Muscle layer of duodenum (tissue), 2 donors: ENCODE measurements around the gene PCED1B.
A peak's percentile ranks its signal among the peaks of the same experiment; 100 is the strongest.

Experiments used
- H3K27ac ChIP-seq: one replicate; pipeline ENCODE4 v1.7.0; 2013; ENCODE audit warnings: mild to moderate bottlenecking, low read length
- H3K27me3 ChIP-seq: one replicate; pipeline ENCODE4 v1.7.0; 2013; ENCODE audit warnings: low read depth, mild to moderate bottlenecking, control low read depth, low read length
- H3K36me3 ChIP-seq, 2 donors: one replicate each; pipeline ENCODE4 v1.7.0; 2013; ENCODE audit warnings: low read length in 2 of 2, control low read depth in 1 of 2, mild to moderate bottlenecking in 1 of 2; ENCODE audit not compliant: insufficient read depth in 2 of 2, control insufficient read depth in 1 of 2
- H3K4me1 ChIP-seq, 2 donors: one replicate each; pipeline ENCODE4 v1.7.0; 2013; ENCODE audit warnings: low read length in 2 of 2, mild to moderate bottlenecking in 2 of 2, control low read depth in 1 of 2, moderate library complexity in 1 of 2; ENCODE audit not compliant: insufficient read depth in 2 of 2, control insufficient read depth in 1 of 2
- H3K4me3 ChIP-seq, 2 donors: one replicate each; pipeline ENCODE4 v1.7.0; 2013; ENCODE audit warnings: low read length in 2 of 2, low read depth in 1 of 2, mild to moderate bottlenecking in 1 of 2
- H3K9me3 ChIP-seq, 2 donors: one replicate each; pipeline ENCODE4 v1.7.0; 2013; ENCODE audit warnings: low read length in 2 of 2, control low read depth in 1 of 2, mild to moderate bottlenecking in 1 of 2; ENCODE audit not compliant: control insufficient read depth in 1 of 2
- donor health status: healthy.

The PCED1B gene

DNA sequence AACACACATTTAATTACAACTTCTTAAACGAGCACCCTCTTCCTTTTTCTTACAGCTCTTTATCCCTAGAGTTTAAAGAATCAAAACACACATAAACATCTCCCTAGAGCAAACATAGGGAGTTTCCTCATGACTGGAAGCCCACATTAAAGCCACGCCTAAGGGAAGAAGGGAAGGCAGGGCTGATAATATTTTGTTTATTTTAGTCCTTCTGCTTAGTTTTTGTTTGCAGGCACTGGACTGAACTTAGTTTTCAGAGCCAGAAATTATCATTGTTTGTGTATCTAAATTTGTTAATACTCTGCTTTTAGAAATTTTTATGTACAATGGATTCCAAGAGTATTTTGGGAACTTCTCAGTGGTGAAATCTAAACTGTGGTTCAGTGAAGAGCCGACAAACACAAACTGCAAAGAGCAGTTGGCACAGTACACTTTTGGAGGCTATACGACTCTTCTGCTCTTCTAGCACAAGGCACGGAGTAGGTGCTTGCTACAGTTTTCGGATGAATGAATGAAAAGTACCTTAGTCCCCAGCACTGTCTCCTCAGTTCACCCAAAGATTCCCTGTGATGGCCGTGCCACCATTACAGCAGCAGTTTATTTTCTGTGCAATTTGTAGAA lies 18.0 kb downstream of the PCED1B start:
- Histone ChIP-seq H3K9me3 (no peaks in the 10 kb centered on the region), H3K27ac (no peak overlapping the region), H3K4me3 (no peak overlapping the region), H3K4me1 (peaks cover 0 to 7% of the 10 kb centered on the region in 2 donors), H3K27me3 (no peaks in the 10 kb centered on the region), H3K36me3 (no peaks in the 10 kb centered on the region)

DNA sequence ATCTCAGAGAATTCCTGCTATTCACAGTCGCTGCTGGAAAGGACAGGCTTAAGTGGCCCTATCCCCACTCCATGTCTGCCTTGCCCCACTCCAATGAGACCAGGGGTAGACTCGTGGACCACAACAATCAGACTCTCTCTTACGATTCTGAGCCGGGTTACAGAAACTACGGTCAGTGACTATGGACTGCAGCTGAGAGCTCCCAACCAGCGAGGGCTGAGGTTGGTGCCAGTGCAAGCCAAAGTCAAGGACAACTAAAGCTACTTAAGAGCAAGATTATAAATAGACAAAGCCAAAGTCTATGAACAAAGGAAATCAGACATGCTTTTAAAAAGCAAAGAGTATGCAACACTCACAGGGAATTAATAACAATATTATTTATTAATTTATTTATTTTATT lies 18.7 kb downstream of the PCED1B start:
- no peaks in the 10 kb centered on the region for H3K36me3 ChIP-seq
- peaks cover 0 to 7% of the 10 kb centered on the region in 2 donors for H3K4me1 ChIP-seq
- no peaks in the 10 kb centered on the region for H3K9me3 ChIP-seq
- no peak overlapping the region for H3K27ac ChIP-seq
- no peaks in the 10 kb centered on the region for H3K27me3 ChIP-seq
- H3K4me3 ChIP-seq, result no peak overlapping the region

DNA sequence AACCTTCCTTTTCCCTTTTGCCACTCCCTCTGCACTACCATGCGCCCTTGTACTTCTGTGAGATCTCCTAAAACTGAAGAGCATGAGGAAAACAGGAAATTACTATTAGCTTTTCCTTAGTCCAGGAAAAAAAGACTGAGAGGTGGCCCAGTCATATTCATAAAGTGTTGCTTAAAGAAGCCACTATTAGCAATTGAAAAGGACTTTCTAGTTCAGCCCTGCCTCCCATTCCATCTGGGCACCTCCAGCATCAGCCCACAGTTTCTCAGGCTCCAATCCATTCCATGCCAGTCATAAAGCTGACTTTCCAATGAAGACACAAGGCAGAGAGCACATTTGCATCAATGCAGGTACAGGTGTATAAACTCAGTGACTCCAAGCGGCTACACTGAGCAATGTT lies 20.2 kb downstream of the PCED1B start:
- peaks cover 0 to 7% of the 10 kb centered on the region in 2 donors for H3K4me1 ChIP-seq
- H3K27me3 ChIP-seq, result no peaks in the 10 kb centered on the region
- no peaks in the 10 kb centered on the region for H3K9me3 ChIP-seq
- H3K4me3 ChIP-seq, result no peak overlapping the region
- no peaks in the 10 kb centered on the region for H3K36me3 ChIP-seq
- H3K27ac ChIP-seq, result no peak overlapping the region

DNA sequence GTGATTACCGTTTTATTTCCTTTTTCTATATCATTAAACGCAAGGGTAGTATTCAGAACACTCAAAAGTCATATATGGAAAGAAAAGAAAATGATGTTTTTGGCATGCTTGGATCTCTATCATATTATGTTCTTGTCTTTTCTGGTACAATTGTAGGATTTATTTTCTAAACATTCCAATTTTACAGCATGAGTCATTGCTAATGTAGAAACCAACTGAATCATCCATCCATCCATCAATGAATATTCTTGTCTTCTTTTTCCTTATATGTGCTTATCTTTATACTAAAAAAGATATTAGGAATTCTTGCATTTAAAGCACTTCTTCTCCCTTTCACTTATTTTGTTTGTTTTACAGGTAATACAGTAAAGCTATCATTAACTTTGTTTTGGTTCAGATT lies 20.7 kb downstream of the PCED1B start:
- no peak overlapping the region for H3K27ac ChIP-seq
- H3K4me3 ChIP-seq, result no peak overlapping the region
- no peaks in the 10 kb centered on the region for H3K27me3 ChIP-seq
- no peaks in the 10 kb centered on the region for H3K9me3 ChIP-seq
- no peaks in the 10 kb centered on the region for H3K36me3 ChIP-seq
- peaks cover 0 to 7% of the 10 kb centered on the region in 2 donors for H3K4me1 ChIP-seq

DNA sequence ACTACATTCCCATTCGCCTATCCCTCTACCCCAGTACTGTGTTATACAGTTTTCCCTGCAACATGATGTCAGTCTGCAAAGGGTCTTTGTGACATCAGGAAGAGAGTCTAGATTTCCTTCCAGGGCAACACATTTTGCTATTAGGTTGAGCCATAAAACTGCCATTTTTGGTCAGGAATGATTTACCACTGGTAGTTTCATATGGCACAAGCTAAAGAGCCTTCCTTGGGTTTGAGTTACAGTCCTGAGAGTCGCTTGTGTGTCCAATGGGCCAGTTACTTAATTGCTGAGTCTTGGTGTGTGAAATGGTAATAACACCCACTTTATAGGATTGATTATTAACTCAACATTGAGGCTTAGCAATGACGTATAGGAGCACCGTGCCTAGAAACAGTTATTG lies 23.0 kb downstream of the PCED1B start:
- Histone ChIP-seq H3K36me3 (no peaks in the 10 kb centered on the region), H3K27me3 (no peaks in the 10 kb centered on the region), H3K9me3 (no peaks in the 10 kb centered on the region), H3K4me3 (no peak overlapping the region), H3K27ac (peak overlapping the region; percentile 32), H3K4me1 (peaks cover 0 to 5% of the 10 kb centered on the region in 2 donors)

DNA sequence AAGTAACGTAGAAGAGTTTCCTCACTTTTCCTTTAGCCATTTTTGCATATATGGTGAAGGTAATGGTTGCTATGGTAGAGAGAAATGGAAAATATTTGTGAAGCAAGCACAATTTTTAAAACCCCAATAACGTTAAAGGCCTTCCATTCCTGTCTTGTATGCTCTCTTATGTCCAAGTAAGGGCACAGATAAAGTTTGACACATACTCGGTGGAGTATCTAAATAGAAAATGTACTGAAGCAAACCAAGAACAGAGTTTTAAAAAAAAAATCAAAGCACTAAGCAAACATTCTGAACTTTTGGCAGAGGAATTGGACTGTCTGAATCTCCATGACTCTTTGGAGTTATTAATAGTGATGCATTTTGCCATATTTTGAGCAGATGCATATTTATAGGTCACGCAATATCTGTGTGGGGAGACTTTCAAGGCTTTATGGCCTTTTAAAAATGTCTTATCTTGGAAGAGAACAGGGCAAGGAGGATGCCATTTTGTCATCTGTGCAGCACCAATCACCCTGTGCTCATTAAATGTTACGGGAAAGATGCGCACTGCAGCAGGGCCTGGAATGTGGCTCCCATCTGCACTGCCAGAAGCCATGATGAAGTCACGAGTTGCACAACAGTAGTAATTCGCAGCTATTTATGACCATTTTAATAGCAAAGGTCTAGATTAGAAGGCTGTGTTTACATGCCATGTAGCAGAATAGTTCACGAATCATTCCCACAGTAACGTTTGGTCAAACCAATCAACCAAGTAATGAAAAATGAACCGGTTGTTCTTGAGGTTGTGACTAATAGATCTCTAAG lies 23.6 kb downstream of the PCED1B start:
- Histone ChIP-seq H3K9me3 (no peaks in the 10 kb centered on the region), H3K36me3 (no peaks in the 10 kb centered on the region), H3K4me1 (no peaks in the 10 kb centered on the region), H3K27me3 (no peaks in the 10 kb centered on the region), H3K27ac (no peak overlapping the region), H3K4me3 (no peak overlapping the region)

DNA sequence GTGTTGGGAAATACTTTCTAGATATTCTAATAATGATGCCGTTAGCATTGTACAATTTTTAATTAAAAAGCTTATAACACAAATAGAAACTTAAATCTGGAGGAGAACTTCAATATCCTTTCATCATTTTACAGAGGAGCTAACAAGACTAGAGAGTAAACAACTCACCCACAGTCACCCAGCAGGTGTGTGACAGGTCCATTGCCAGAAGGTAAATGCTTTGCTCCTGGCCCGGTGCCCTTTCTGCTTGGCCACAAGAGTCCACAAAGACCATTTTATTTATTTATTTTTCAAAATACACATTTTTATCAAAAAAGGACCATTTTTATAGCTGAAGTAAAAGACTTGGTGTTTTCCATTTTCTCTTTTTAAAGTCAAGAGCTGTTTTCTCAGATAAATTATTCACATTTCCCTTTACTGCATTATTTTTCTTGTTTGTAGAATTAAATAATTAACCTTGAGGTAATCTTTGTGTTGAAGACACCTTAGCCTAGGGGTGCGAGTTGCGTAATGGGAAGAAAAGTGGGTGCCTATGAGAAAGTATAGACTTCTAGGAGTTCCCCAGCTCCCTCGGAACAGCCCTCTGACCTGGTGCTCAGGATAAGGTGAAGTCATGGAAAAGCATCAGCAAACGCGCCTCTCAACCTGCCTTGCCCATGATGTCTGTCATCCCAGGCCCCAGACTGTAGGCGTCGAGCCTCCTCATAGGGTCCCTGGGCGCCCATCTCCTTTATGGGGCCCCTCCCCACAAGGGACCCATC lies 26.7 kb downstream of the PCED1B start:
- H3K9me3 ChIP-seq, result no peaks in the 10 kb centered on the region
- H3K36me3 ChIP-seq, result no peaks in the 10 kb centered on the region
- H3K27me3 ChIP-seq, result no peaks in the 10 kb centered on the region
- no peaks in the 10 kb centered on the region for H3K4me1 ChIP-seq
- H3K27ac ChIP-seq, result no peak overlapping the region
- H3K4me3 ChIP-seq, result no peak overlapping the region

DNA sequence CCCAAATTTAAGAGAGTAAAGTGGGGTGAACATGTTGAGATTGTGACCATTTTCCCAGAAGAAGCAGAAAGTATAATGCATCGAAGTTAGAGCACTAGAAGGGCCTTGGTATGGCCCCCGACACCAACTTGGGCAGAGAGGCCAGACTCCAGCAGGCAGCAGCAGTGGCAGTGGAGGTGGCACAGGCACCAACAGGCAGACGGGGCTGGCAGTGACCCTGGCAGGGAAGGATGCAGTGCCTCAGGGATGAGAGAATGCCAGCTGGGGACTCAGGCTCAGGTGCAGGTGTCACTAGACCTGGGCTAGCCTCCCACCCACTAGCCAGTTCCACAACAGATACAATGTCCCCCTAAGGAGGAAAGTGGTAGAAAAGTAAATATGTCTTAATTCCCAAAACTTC lies 28.0 kb downstream of the PCED1B start:
- no peaks in the 10 kb centered on the region for H3K4me1 ChIP-seq
- no peak overlapping the region for H3K4me3 ChIP-seq
- H3K27ac ChIP-seq, result no peak overlapping the region
- H3K27me3 ChIP-seq, result no peaks in the 10 kb centered on the region
- no peaks in the 10 kb centered on the region for H3K36me3 ChIP-seq
- no peaks in the 10 kb centered on the region for H3K9me3 ChIP-seq

DNA sequence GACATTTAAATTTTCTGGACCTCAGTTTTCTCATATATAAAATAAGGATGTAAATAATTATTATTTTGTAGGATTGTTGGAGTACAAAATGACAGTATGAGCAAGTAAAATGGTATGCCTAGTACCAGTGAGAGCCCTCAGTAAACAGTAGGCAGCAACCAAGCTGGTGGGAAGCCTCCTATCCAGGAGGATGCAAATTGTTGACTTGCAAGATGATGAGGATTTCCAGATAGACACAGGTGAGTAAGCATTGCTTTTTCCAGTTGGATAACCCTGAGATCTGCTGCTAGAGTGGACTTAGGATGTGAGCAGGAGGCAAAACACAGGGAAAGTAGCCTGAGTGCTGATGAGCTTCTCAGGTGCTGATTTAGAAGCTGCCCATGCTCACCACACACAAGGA lies 28.5 kb downstream of the PCED1B start:
- H3K9me3 ChIP-seq, result no peaks in the 10 kb centered on the region
- H3K4me1 ChIP-seq, result no peaks in the 10 kb centered on the region
- no peak overlapping the region for H3K27ac ChIP-seq
- no peaks in the 10 kb centered on the region for H3K27me3 ChIP-seq
- H3K4me3 ChIP-seq, result no peak overlapping the region
- H3K36me3 ChIP-seq, result no peaks in the 10 kb centered on the region

DNA sequence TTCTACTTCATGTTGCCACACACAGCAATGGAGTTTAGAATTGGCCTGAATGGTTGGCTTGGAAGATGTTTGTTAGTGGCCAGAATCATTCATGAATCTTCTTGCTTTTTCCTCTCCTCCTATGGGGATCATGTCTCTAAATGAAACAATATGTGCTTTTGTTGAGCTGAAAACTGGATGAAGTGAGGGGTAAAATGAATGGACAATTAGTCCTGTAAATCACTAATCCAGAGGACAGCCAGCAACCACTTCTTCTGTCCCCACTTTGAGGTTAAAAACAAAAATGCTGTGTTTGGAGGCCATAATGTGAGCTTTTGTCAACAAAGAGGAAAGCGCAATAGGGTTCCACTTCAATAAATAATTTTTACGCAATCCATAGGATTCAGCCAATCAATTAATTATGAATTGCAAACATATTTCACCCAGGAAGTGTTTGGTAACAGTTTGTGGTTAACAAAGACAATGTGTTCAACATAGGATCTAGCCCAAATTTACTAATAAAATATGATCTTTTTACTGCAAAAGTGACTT lies 30.7 kb downstream of the PCED1B start:
- no peaks in the 10 kb centered on the region for H3K9me3 ChIP-seq
- H3K27ac ChIP-seq, result no peak overlapping the region
- H3K4me1 ChIP-seq, result no peaks in the 10 kb centered on the region
- H3K4me3 ChIP-seq, result no peak overlapping the region
- H3K27me3 ChIP-seq, result no peaks in the 10 kb centered on the region
- H3K36me3 ChIP-seq, result no peaks in the 10 kb centered on the region

DNA sequence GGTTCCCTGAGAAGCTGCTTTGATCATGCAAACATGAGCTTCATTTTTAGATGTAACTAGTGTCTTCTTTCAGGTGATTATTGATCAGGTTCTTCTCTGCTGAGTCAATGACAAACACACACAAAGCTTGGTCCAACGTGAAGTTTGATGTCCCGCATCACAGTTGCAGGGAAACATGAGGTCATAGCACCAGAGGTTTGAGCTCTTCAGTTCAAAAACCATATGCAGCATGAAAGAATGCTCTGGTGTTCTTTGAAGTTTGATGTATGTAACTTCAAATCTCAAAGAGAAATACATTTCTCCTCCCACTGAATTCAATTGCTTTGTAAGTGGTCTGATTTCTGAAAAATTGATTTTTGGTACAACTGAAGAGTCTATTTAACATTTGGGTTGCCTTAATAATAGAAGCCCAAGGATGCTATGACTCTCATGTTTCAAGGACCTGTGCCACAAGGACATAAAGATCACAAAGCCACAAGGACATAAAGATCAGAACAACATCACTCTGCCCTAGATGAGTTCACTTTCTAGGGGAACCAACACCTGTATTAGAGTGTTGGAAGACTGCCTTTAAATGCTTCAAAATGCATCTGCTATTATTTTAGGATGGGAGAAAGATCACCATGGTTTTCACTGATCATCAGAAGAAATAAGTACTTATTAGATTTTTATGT lies 31.4 kb downstream of the PCED1B start:
- H3K4me3 ChIP-seq, result no peak overlapping the region
- no peak overlapping the region for H3K27ac ChIP-seq
- H3K4me1 ChIP-seq, result no peaks in the 10 kb centered on the region
- H3K27me3 ChIP-seq, result no peaks in the 10 kb centered on the region
- no peaks in the 10 kb centered on the region for H3K36me3 ChIP-seq
- H3K9me3 ChIP-seq, result no peaks in the 10 kb centered on the region
